Suprapubic skin (tissue), 4 donors: ENCODE measurements around the gene SUN2. TPM values are rescaled to one million over a fixed set of nuclear protein-coding genes. Genes with fewer than 3 reads are reported as not detected.

ENCODE experiments used
- DNase-seq, 2 donors: peaks; one replicate each; pipeline ENCODE4 v3.0.0-alpha.2; 2019; ENCODE audit warnings: low spot score in 2 of 2
- H3K27ac ChIP-seq: fragments of 200-600 bp; sonication (generic); one replicate; pipeline ENCODE4 v1.5.1; 2019
- H3K27me3 ChIP-seq: fragments of 200-600 bp; sonication (generic); one replicate; pipeline ENCODE4 v1.5.1; 2019
- H3K36me3 ChIP-seq: fragments of 200-600 bp; sonication (generic); one replicate; pipeline ENCODE4 v1.5.1; 2019
- H3K4me1 ChIP-seq: fragments of 200-600 bp; sonication (generic); one replicate; pipeline ENCODE4 v1.5.1; 2019
- H3K4me3 ChIP-seq: fragments of 200-600 bp; sonication (generic); one replicate; pipeline ENCODE4 v1.5.1; 2019; ENCODE audit warnings: mild to moderate bottlenecking
- H3K9me3 ChIP-seq: fragments of 200-600 bp; sonication (generic); one replicate; pipeline ENCODE4 v1.5.1; 2019
- EP300 ChIP-seq: sonication (generic); formaldehyde crosslinking; IDR thresholded peaks from one replicate; pipeline ENCODE4 v1.6.1; 2017; ENCODE audit warnings: antibody characterized with exemption
- POLR2A ChIP-seq, 2 donors: fragments of 450-650 bp; IDR thresholded peaks; one replicate each; pipeline ENCODE4 v1.6.1; 2017; ENCODE audit warnings: antibody characterized with exemption in 2 of 2, mild to moderate bottlenecking in 2 of 2, moderate library complexity in 2 of 2
- POLR2AphosphoS5 ChIP-seq, 3 donors: sonication (generic); formaldehyde crosslinking; IDR thresholded peaks; one replicate each; pipeline ENCODE4 v1.6.1; 2017; ENCODE audit warnings: antibody characterized with exemption in 3 of 3
- WGBS: methylation state at CpG from one replicate; pipeline ENCODE4 v1.1.5; 2018; 5-methylcytosine and 5-hydroxymethylcytosine counted together
- total RNA-seq, 4 donors: library from RNA; depleted of rRNA; stranded (reverse); fragments of >200 nt; gene quantifications; one replicate each; pipeline ENCODE4 v1.1.0, GENCODE V29; 2016
- TF ChIP-seq, protein P1 (sequence below), 2 donors: fragments of 200-600 bp in 1 of 2; fragments of 450-650 bp in 1 of 2; sonication (generic) in 1 of 2; IDR thresholded peaks; one replicate each; pipeline ENCODE4 v1.5.1; 2016 to 2019; ENCODE audit warnings: antibody characterized with exemption in 2 of 2, mild to moderate bottlenecking in 1 of 2, moderate library complexity in 1 of 2

The SUN2 gene
- total RNA-seq, 4 donors from 2014 or later: 186 to 262 (median 232) TPM

- H3K27ac ChIP-seq: no peak overlapping the region
- H3K9me3 ChIP-seq: no peaks in the 10 kb centered on the region
- peaks cover 20% of the 10 kb centered on the region for H3K4me1 ChIP-seq
- H3K27me3 ChIP-seq: no peaks in the 10 kb centered on the region
- DNase-seq: no peak
- no peak overlapping the region for H3K4me3 ChIP-seq
- H3K36me3 ChIP-seq: peaks cover 24% of the 10 kb centered on the region
- 53% methylated on average over 14 of the region's 14 CpGs for WGBS
- TF ChIP-seq POLR2A (IDR thresholded peaks at IDR 0.05) (no peak), POLR2AphosphoS5 (IDR thresholded peaks at IDR 0.05) (no peak)
- TF ChIP-seq, protein P1, sequence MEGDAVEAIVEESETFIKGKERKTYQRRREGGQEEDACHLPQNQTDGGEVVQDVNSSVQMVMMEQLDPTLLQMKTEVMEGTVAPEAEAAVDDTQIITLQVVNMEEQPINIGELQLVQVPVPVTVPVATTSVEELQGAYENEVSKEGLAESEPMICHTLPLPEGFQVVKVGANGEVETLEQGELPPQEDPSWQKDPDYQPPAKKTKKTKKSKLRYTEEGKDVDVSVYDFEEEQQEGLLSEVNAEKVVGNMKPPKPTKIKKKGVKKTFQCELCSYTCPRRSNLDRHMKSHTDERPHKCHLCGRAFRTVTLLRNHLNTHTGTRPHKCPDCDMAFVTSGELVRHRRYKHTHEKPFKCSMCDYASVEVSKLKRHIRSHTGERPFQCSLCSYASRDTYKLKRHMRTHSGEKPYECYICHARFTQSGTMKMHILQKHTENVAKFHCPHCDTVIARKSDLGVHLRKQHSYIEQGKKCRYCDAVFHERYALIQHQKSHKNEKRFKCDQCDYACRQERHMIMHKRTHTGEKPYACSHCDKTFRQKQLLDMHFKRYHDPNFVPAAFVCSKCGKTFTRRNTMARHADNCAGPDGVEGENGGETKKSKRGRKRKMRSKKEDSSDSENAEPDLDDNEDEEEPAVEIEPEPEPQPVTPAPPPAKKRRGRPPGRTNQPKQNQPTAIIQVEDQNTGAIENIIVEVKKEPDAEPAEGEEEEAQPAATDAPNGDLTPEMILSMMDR (IDR thresholded peaks at IDR 0.05): no peak
These were observed 27.4 kb upstream of the SUN2 start for GRCh38 chr22:38783095-38783615.

DNA sequence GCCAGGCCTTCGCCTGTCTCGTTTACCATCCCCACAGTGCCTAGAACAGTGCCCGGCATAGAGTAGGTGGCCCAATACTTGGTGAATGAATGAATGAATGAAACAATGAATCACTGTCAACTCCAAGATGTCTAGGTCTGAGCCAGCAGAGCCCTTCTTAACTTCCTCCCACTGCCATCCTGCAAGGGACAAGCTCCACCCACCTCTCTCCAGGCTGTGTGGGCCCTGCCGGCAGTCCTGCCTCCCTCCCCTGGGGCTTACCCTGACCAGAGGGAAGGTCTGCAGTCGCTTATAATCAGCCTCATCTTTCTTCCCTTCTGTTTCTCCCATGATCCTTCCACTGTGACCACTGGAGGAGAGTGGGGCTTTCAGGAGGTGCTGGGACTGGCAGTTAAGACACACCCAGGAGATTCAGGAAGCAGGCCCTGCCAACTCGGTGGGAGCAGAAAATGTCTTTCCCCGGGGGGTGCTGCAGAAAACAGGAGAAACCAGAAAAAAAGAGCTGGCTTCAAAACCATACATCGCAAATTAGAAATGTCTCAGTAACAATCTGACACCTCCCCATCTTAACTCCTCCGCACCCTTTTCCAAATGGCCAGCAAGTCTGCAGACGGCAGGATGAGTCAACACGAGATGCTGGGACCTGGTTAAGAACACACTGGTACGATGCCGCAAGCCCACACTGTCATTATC is 26.8 kb upstream of the SUN2 start:
- WGBS: 58% methylated on average over 13 of the region's 13 CpGs
- DNase-seq: no peak
- Histone ChIP-seq H3K9me3 (no peaks in the 10 kb centered on the region), H3K36me3 (peaks cover 24% of the 10 kb centered on the region), H3K27me3 (no peaks in the 10 kb centered on the region), H3K4me3 (no peak overlapping the region), H3K27ac (no peak overlapping the region), H3K4me1 (peaks cover 13% of the 10 kb centered on the region)
- TF ChIP-seq POLR2A (IDR thresholded peaks at IDR 0.05): no peak
- TF ChIP-seq, protein P1 (IDR thresholded peaks at IDR 0.05): no peak

- 77% methylated on average over 10 of the region's 13 CpGs for WGBS
- Histone ChIP-seq H3K36me3 (peaks cover 24% of the 10 kb centered on the region), H3K27me3 (no peaks in the 10 kb centered on the region), H3K9me3 (no peaks in the 10 kb centered on the region), H3K27ac (no peak overlapping the region), H3K4me1 (peaks cover 18% of the 10 kb centered on the region), H3K4me3 (no peak overlapping the region)
- no peak for DNase-seq
- no peak for TF ChIP-seq POLR2A (IDR thresholded peaks at IDR 0.05)
- TF ChIP-seq EP300: no peak
- TF ChIP-seq, protein P1 (IDR thresholded peaks at IDR 0.05): no peak
- no peak for TF ChIP-seq POLR2AphosphoS5 (IDR thresholded peaks at IDR 0.05)
These were observed 25.2 kb upstream of the SUN2 start for GRCh38 chr22:38781033-38781432.

DNA sequence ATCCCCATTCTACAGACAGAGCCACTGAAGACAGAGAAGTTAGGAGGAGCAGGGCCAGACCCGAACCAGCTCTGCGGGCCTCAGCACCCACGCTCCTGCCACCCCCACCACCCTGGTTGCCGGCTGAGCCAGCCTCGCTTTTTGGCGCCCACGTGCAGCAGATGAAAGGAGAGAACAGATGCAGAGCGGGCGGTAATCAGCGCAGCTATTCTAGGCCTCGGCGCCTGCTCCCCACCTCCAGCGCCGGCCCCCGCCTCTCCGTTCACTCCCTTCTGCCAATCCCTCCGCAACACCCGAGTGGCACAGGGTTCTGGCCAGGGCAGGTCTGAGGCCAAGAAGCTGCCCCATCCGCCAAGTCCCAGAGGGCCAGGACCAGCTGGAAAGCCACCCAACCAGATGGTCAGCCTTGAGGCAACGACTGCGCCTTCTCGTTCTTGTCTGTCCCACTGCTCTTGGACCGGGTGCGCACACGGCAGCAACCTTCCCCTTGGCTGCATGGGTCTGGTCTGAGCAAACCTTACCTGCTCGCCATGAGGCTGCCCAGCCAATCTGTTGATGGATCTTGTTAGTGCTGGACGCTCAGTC is 21.4 kb upstream of the SUN2 start:
- no peak overlapping the region for H3K4me3 ChIP-seq
- no peaks in the 10 kb centered on the region for H3K27me3 ChIP-seq
- H3K4me1 ChIP-seq: peaks cover 31% of the 10 kb centered on the region
- no peak for DNase-seq
- H3K9me3 ChIP-seq: no peaks in the 10 kb centered on the region
- TF ChIP-seq POLR2AphosphoS5 (IDR thresholded peaks at IDR 0.05): no peak
- no peak for TF ChIP-seq POLR2A (IDR thresholded peaks at IDR 0.05)
- TF ChIP-seq, protein P1 (IDR thresholded peaks at IDR 0.05): no peak
- no peak for TF ChIP-seq EP300
- 93% methylated on average over 12 of the region's 27 CpGs for WGBS
- peaks cover 24% of the 10 kb centered on the region for H3K36me3 ChIP-seq
- H3K27ac ChIP-seq: no peak overlapping the region

- 68% methylated on average over 6 of the region's 6 CpGs for WGBS
These were observed 20.3 kb upstream of the SUN2 start for GRCh38 chr22:38776086-38776485.

More at GRCh38 chr22:38776086-38776485, 20.3 kb upstream of the SUN2 start:
- no peak for DNase-seq
- Histone ChIP-seq H3K27me3 (no peaks in the 10 kb centered on the region), H3K27ac (no peak overlapping the region), H3K9me3 (no peaks in the 10 kb centered on the region), H3K4me1 (peaks cover 29% of the 10 kb centered on the region), H3K4me3 (no peak overlapping the region), H3K36me3 (peaks cover 24% of the 10 kb centered on the region)
- TF ChIP-seq POLR2AphosphoS5 (IDR thresholded peaks at IDR 0.05) (no peak), EP300 (no peak), POLR2A (IDR thresholded peaks at IDR 0.05) (no peak)
- TF ChIP-seq, protein P1 (IDR thresholded peaks at IDR 0.05): no peak
